ENCODE results near the gene HSPB6. TPM values are rescaled to one million over a fixed set of nuclear protein-coding genes. Genes with fewer than 3 reads are reported as not detected.
A peak's percentile ranks its signal among the peaks of the same experiment; 100 is the strongest.

The HSPB6 gene
- polyA plus RNA-seq, 1 of the 3 experiments (the other 2 are of a cell fraction) = 0.43 TPM

DNA sequence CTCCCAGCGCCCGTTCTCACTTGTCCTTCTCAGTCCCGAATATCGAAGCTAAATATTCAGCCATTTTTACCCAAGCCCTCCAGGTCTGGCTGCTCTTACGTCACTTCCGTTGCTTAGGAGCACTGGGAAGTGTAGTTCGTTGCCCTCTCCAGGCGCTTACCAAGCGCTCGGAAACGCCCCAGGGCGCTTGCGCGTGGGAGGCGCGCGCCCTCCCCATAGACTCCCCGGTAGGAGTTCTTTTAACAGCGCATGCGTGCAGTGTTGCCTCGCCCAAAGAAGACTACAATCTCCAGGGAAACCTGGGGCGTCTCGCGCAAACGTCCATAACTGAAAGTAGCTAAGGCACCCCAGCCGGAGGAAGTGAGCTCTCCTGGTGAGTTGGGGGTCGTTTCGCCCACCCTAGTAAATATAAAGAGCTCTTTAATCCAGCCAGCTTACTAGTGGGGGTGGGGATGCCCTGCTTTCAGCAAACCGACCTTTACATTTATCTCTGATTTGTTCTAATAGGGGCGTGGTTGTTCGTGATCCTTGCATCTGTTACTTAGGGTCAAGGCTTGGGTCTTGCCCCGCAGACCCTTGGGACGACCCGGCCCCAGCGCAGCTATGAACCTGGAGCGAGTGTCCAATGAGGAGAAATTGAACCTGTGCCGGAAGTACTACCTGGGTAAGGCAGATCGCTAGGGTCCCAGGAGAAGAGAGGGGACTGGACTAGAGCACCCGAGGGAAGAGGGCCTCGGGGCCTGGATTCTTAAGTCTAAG, 11.3 kb downstream of the HSPB6 start, which contains the start of the genes PSENEN and U2AF1L4 (continued):
- TF ChIP-seq ZBTB33 (IDR thresholded peaks at IDR 0.05; ENCODE audit: borderline replicate concordance, low read depth) (peak; percentile 86), CHD2 (IDR thresholded peaks at IDR 0.05; ENCODE audit: low read length, partially characterized antibody) (peak; percentile 96), NFIC (IDR thresholded peaks at IDR 0.05; ENCODE audit: borderline replicate concordance) (no peak), POLR2AphosphoS5 (IDR thresholded peaks at IDR 0.05; ENCODE audit: low read depth, low read length) (peak; percentile 47), USF2 (IDR thresholded peaks at IDR 0.05; ENCODE audit: borderline replicate concordance, low read depth, low read length) (no peak), CTCF (IDR thresholded peaks at IDR 0.05) (no peak), EZH2phosphoT487 (IDR thresholded peaks at IDR 0.05; ENCODE audit: borderline replicate concordance, low read depth) (no peak), GABPA (IDR thresholded peaks at IDR 0.05; ENCODE audit: low read depth) (peak; percentile 87), TAF1 (IDR thresholded peaks at IDR 0.05; ENCODE audit: borderline replicate concordance, low read depth, low read length) (0 out of 2 replicates have a peak, but pooled peaks have one; percentile 54), FOXM1 (IDR thresholded peaks at IDR 0.05; ENCODE audit: low read depth) (no peak), RAD21 (IDR thresholded peaks at IDR 0.05; ENCODE audit: low read length) (no peak), MAX (IDR thresholded peaks at IDR 0.05; ENCODE audit: low read depth) (no peak), NRF1 (IDR thresholded peaks at IDR 0.05; ENCODE audit: low read depth, low read length) (peak; percentile 97)

Measured in SK-N-SH (cell line).